Activated CD8-positive, alpha-beta memory T cell treated with anti-CD3 and anti-CD28 coated beads, Interleukin-2, amount 50 U/mL, for 4 hours (primary cell): Measurements from ENCODE around the gene PCDHB1.
"Not testable (repeated sequence)": the region's sequence is repeated elsewhere in the genome, so short reads cannot be mapped to it uniquely, and the experiment has no call there.

ENCODE experiments used
- DNase-seq: peaks from one replicate; pipeline ENCODE4 v3.0.0-alpha.2; 2020

PCDHB1 gene

GRCh38 chr5:141082228-141082627 is 31.1 kb downstream of the PCDHB1 start:
- DNase-seq: no peak

GRCh38 chr5:141084487-141084989 is 33.4 kb downstream of the PCDHB1 start:
- peak; percentile 23 for DNase-seq

DNA sequence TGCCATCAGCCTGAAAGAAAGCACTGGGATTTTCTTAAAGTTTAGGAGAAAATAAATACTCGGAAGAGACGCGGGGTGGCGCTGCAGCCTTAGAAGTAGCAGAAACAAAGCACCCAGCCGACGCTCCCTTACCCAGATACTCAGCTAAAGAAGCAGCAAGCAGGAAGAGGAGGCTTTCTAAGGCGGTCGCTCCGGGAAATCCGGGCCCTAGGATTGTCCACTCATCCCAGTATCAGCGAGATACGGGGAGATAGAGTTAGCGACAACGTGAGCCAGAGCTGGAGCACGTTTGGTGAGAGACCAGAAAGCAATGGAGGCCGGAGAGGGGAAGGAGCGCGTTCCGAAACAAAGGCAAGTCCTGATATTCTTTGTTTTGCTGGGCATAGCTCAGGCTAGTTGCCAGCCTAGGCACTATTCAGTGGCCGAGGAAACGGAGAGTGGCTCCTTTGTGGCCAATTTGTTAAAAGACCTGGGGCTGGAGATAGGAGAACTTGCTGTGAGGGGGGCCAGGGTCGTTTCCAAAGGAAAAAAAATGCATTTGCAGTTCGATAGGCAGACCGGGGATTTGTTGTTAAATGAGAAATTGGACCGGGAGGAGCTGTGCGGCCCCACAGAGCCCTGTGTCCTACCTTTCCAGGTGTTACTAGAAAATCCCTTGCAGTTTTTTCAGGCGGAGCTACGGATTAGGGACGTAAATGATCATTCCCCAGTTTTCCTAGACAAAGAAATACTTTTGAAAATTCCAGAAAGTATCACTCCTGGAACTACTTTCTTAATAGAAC is 43.5 kb downstream of the PCDHB1 start, which contains the start of gene PCDHB2:
TSS of gene PCDHB2 (plus strand) at position 135 of the 782 bp plus-strand sequence. CDS start at position 311, 176 bp downstream.
- DNase-seq: no peak

GRCh38 chr5:141095263-141095641 is 44.1 kb downstream of the PCDHB1 start:
- no peak for DNase-seq

- DNase-seq: not testable (repeated sequence)
Observed at GRCh38 chr5:141096181-141096580, 45.0 kb downstream of the PCDHB1 start.

- DNase-seq: not testable (repeated sequence)
Observed at GRCh38 chr5:141096586-141096985, 45.4 kb downstream of the PCDHB1 start.

GRCh38 chr5:141100243-141100805 is 49.1 kb downstream of the PCDHB1 start, which contains the start of gene PCDHB3:
TSS of gene PCDHB3 (plus strand) at chr5:141100473. CDS start at chr5:141100650, 177 bp downstream.
- no peak for DNase-seq

DNA sequence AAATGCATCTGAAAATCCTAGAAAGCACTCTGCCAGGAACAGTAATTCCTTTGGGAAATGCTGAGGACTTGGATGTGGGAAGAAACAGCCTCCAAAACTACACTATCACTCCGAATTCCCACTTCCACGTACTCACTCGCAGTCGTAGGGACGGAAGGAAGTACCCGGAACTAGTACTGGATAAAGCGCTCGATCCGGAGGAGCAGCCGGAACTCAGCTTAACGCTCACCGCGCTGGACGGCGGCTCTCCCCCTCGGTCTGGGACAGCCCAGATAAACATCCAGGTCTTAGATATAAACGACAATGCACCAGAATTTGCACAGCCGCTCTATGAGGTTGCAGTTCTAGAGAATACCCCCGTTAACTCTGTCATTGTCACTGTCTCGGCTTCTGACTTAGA is 49.9 kb downstream of the PCDHB1 start:
- DNase-seq: no peak

DNA sequence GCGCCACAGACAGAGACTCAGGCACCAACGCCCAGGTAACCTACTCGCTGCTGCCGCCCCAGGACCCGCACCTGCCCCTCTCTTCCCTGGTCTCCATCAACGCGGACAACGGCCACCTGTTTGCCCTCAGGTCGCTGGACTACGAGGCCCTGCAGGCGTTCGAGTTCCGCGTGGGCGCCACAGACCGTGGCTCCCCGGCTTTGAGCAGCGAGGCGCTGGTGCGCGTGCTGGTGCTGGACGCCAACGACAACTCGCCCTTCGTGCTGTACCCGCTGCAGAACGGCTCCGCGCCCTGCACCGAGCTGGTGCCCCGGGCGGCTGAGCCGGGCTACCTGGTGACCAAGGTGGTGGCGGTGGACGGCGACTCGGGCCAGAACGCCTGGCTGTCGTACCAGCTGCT is 50.9 kb downstream of the PCDHB1 start:
- DNase-seq: not testable (repeated sequence)

DNA sequence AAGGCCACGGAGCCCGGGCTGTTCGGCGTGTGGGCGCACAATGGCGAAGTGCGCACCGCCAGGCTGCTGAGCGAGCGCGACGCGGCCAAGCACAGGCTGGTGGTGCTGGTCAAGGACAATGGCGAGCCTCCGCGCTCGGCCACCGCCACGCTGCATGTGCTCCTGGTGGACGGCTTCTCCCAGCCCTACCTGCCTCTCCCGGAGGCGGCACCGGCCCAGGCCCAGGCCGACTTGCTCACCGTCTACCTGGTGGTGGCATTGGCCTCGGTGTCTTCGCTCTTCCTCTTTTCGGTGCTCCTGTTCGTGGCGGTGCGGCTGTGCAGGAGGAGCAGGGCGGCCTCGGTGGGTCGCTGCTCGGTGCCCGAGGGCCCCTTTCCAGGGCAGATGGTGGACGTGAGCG is 51.3 kb downstream of the PCDHB1 start:
- DNase-seq: not testable (repeated sequence)

DNA sequence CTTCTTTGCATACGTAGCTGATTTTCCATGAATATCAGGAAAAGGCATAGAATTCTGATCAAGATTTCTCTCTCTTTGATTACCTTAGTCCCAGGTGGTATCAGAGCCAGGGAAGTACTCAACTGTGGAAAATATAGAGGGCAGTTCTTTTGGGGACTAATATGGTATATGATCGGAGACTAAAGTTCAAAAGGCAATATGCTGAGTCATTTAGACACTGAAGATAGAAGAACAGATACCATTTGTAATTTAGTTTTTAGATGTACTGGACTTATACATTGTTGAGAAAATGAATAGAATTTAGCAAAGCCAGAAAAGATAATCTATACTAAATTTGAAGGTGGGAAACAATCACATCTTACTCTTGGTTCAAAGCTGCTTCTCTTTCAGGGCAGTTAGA is 54.2 kb downstream of the PCDHB1 start:
- DNase-seq: no peak
